GM23338 (cell line): Measurements from ENCODE around the gene TLE6. TPM values are rescaled to one million over a fixed set of nuclear protein-coding genes. Genes with fewer than 3 reads are reported as not detected.

ENCODE experiments used
- ATAC-seq: fragments of 200-7000 bp; cut with Tn5 transposase; 3 replicates; pipeline ENCODE4 v1.9.1; 2020
- DNase-seq: peaks from one replicate; pipeline ENCODE4 v3.0.0-alpha.2; 2015; ENCODE audit warnings: low spot score
- H2AFZ ChIP-seq: fragments of 200-600 bp; sonication (generic); 2 replicates; pipeline ENCODE4 v1.8.0; 2016; ENCODE audit warnings: antibody characterized with exemption, mild to moderate bottlenecking, moderate library complexity
- H3F3A ChIP-seq: fragments of 200-600 bp; sonication (generic); replicated peaks from 2 replicates; pipeline ENCODE4 v1.8.0; 2017; ENCODE audit warnings: antibody characterized with exemption, mixed run types, low read depth
- H3K27ac ChIP-seq: fragments of 200-600 bp; sonication (generic); 2 replicates; pipeline ENCODE4 v1.6.1; 2016; ENCODE audit warnings: low read depth
- H3K27me3 ChIP-seq: fragments of 200-600 bp; sonication (generic); 2 replicates; pipeline ENCODE4 v1.8.0; 2016; ENCODE audit warnings: mild to moderate bottlenecking, mixed run types, moderate library complexity; ENCODE audit not compliant: insufficient read depth
- H3K36me3 ChIP-seq: fragments of 200-600 bp; sonication (generic); 2 replicates; pipeline ENCODE4 v1.8.0; 2016; ENCODE audit warnings: mild to moderate bottlenecking; ENCODE audit not compliant: insufficient read depth
- H3K4me1 ChIP-seq: fragments of 200-600 bp; sonication (generic); 2 replicates; pipeline ENCODE4 v1.8.0; 2016; ENCODE audit warnings: mild to moderate bottlenecking, moderate library complexity; ENCODE audit not compliant: insufficient read depth
- H3K4me2 ChIP-seq: fragments of 200-600 bp; sonication (generic); 2 replicates; pipeline ENCODE4 v1.7.1; 2017; ENCODE audit warnings: mixed run types
- H3K4me3 ChIP-seq: fragments of 200-600 bp; sonication (generic); 2 replicates; pipeline ENCODE4 v1.6.1; 2016; ENCODE audit warnings: mixed run types
- H3K79me2 ChIP-seq: fragments of 200-600 bp; sonication (generic); replicated peaks from 2 replicates; pipeline ENCODE4 v1.8.0; 2017; ENCODE audit warnings: mild to moderate bottlenecking; ENCODE audit not compliant: insufficient read depth
- H3K9me2 ChIP-seq: fragments of 200-600 bp; sonication (generic); 2 replicates; pipeline ENCODE4 v1.8.0; 2017; ENCODE audit not compliant: insufficient read depth
- H4K20me1 ChIP-seq: fragments of 200-600 bp; sonication (generic); replicated peaks from 2 replicates; pipeline ENCODE4 v1.8.0; 2017; ENCODE audit warnings: mild to moderate bottlenecking; ENCODE audit not compliant: insufficient read depth
- H3K27ac Mint-ChIP-seq: 2 replicates; pipeline ENCODE4 v1.8.0; 2020; ENCODE audit warnings: inconsistent platforms, mild to moderate bottlenecking, moderate library complexity, mixed read lengths
- H3K27me3 Mint-ChIP-seq: 3 replicates; pipeline ENCODE4 v1.8.0; 2022; ENCODE audit warnings: low read depth, mild to moderate bottlenecking, moderate library complexity, mixed read lengths, inconsistent platforms; ENCODE audit not compliant: insufficient read depth, poor library complexity
- H3K36me3 Mint-ChIP-seq: 3 replicates; pipeline ENCODE4 v1.8.0; 2021; ENCODE audit warnings: low read depth, mild to moderate bottlenecking, inconsistent platforms, moderate library complexity, mixed read lengths
- H3K4me1 Mint-ChIP-seq: 3 replicates; pipeline ENCODE4 v1.8.0; 2020; ENCODE audit warnings: mild to moderate bottlenecking, inconsistent platforms, mixed read lengths
- H3K4me3 Mint-ChIP-seq: 3 replicates; pipeline ENCODE4 v1.8.0; 2021; ENCODE audit warnings: moderate library complexity, mild to moderate bottlenecking, inconsistent platforms, mixed read lengths
- H3K9me3 Mint-ChIP-seq: 3 replicates; pipeline ENCODE4 v1.8.0; 2020; ENCODE audit warnings: moderate library complexity, mild to moderate bottlenecking, inconsistent platforms, mixed read lengths
- JUNB ChIP-seq: IDR thresholded peaks from one replicate; pipeline ENCODE4 v1.6.1; 2016; ENCODE audit warnings: antibody characterized with exemption; ENCODE audit not compliant: unreplicated experiment
- NANOG ChIP-seq: IDR thresholded peaks from 2 replicates; pipeline ENCODE4 v1.6.1; 2016; ENCODE audit warnings: antibody characterized with exemption, borderline replicate concordance
- POLR2AphosphoS5 ChIP-seq: IDR thresholded peaks from 2 replicates; pipeline ENCODE4 v1.6.1; 2016; ENCODE audit warnings: antibody characterized with exemption, low read depth
- REST ChIP-seq: IDR thresholded peaks from one replicate; pipeline ENCODE4 v1.6.1; 2018; ENCODE audit warnings: antibody characterized with exemption; ENCODE audit not compliant: unreplicated experiment
- ZNF114 ChIP-seq: fragments of 250-450 bp; sonication (Bioruptor Pico); IDR thresholded peaks from 2 replicates; pipeline ENCODE4 v1.5.0; 2020; ENCODE audit warnings: mild to moderate bottlenecking, moderate library complexity
- ZNF331 ChIP-seq: fragments of 250-450 bp; sonication (Bioruptor Pico); IDR thresholded peaks from 2 replicates; pipeline ENCODE4 v1.5.0; 2020; ENCODE audit warnings: low read depth, mild to moderate bottlenecking, moderate library complexity
- polyA plus RNA-seq: library from polyadenylated mRNA; unstranded; fragments of >200 nt; fragmentation: Nextera tagmentation; extraction: Ambion mirVana; gene quantifications from 2 replicates; pipeline ENCODE4 v1.2.1, GENCODE V29; 2016
- total RNA-seq: library from RNA; depleted of rRNA; stranded (reverse); fragments of >200 nt; shearing (Covaris generic); gene quantifications from 2 replicates; pipeline ENCODE4 v1.2.3, GENCODE V29; 2014
- TF ChIP-seq, protein P1 (sequence below): IDR thresholded peaks from 2 replicates; pipeline ENCODE4 v1.6.1; 2016; ENCODE audit warnings: antibody characterized with exemption
- TF ChIP-seq, protein P2 (sequence below), 2 experiments: fragments of 200-600 bp in 1 of 2; sonication (generic) in 1 of 2; conservative IDR thresholded peaks; 2 replicates each; pipeline versions ENCODE4 v1.5.1 to v1.6.1; 2016 to 2017; ENCODE audit warnings: antibody characterized with exemption in 2 of 2, low read depth in 2 of 2, mild to moderate bottlenecking in 2 of 2, moderate library complexity in 1 of 2

Gene TLE6
- total and polyA plus RNA-seq, 2 experiments from 2014 or later = 2.4 TPM

GRCh38 chr19:3006075-3006767 is 28.9 kb downstream of the TLE6 start:
- TF ChIP-seq, protein P1, sequence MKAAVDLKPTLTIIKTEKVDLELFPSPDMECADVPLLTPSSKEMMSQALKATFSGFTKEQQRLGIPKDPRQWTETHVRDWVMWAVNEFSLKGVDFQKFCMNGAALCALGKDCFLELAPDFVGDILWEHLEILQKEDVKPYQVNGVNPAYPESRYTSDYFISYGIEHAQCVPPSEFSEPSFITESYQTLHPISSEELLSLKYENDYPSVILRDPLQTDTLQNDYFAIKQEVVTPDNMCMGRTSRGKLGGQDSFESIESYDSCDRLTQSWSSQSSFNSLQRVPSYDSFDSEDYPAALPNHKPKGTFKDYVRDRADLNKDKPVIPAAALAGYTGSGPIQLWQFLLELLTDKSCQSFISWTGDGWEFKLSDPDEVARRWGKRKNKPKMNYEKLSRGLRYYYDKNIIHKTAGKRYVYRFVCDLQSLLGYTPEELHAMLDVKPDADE = no peak
- TF ChIP-seq ZNF331 (no peak), ZNF114 (CRISPR knock-in tag) (no peak), NANOG (no peak), REST (no peak), POLR2AphosphoS5 (no peak)
- Mint-ChIP-seq H3K36me3 (peaks cover 2% of the 10 kb centered on the region; the same call in 2 of the 3 replicates), H3K4me1 (no peaks in the 10 kb centered on the region; the same call in 2 of the 3 replicates), H3K27ac (no peak overlapping the region), H3K4me3 (no peak overlapping the region), H3K27me3 (peaks cover 7% of the 10 kb centered on the region), H3K9me3 (no peaks in the 10 kb centered on the region)
- ATAC-seq (peak; percentile 94), DNase-seq (peak; percentile 97)
- H3K9me2 ChIP-seq = no peaks in the 10 kb centered on the region
- H3K27ac ChIP-seq = no peak overlapping the region
- no peaks in the 10 kb centered on the region for H3K36me3 ChIP-seq
- no peaks in the 10 kb centered on the region for H3F3A ChIP-seq
- no peaks in the 10 kb centered on the region; the same call in 1 of the 2 replicates for H3K4me1 ChIP-seq
- no peak overlapping the region for H3K4me2 ChIP-seq
- no peak overlapping the region for H3K4me3 ChIP-seq
- H2AFZ ChIP-seq = no peak overlapping the region; the same call in 1 of the 2 replicates
- H3K79me2 ChIP-seq = no peaks in the 10 kb centered on the region
- H3K27me3 ChIP-seq = no peaks in the 10 kb centered on the region
- H4K20me1 ChIP-seq = no peaks in the 10 kb centered on the region; the same call in 1 of the 2 replicates

DNA sequence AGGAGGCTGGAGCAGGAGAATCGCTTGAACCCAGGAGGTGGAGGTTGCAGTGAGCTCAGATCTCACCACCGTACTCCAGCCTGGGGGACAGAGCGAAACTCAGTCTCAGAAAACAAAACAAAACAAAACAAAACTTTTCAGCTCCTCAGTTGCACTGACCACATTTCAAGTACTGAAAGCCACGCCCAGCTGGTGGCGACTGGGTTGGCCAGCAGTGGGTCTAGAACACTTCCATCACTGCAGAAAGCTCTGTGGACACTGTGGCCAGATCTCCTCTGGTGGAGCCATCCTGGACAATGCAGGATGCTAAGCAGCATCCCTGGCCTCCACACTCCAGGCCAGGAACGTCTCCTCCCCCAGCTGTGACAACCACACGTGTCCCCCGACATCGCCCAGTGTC is 30.6 kb downstream of the TLE6 start:
- H3K9me3 Mint-ChIP-seq = no peaks in the 10 kb centered on the region
- Histone ChIP-seq H2AFZ (no peak overlapping the region), H3K9me2 (no peaks in the 10 kb centered on the region), H3K4me1 (no peaks in the 10 kb centered on the region; the same call in 1 of the 2 replicates), H3K27me3 (no peaks in the 10 kb centered on the region), H3K36me3 (no peaks in the 10 kb centered on the region), H3K79me2 (no peaks in the 10 kb centered on the region), H3K4me2 (no peak overlapping the region), H4K20me1 (no peaks in the 10 kb centered on the region), H3K27ac (no peak overlapping the region), H3K4me3 (no peak overlapping the region), H3F3A (no peaks in the 10 kb centered on the region)
- no peak overlapping the region for H3K27ac Mint-ChIP-seq
- no peak overlapping the region for H3K4me3 Mint-ChIP-seq
- H3K4me1 Mint-ChIP-seq = peaks cover under 1% of the 10 kb centered on the region; the same call in 2 of the 3 replicates
- ATAC-seq = no peak
- no peaks in the 10 kb centered on the region; the same call in 2 of the 3 replicates for H3K36me3 Mint-ChIP-seq
- no peak for DNase-seq
- peaks cover 9% of the 10 kb centered on the region for H3K27me3 Mint-ChIP-seq
- TF ChIP-seq NANOG (no peak), JUNB (no peak)
- TF ChIP-seq, protein P2, sequence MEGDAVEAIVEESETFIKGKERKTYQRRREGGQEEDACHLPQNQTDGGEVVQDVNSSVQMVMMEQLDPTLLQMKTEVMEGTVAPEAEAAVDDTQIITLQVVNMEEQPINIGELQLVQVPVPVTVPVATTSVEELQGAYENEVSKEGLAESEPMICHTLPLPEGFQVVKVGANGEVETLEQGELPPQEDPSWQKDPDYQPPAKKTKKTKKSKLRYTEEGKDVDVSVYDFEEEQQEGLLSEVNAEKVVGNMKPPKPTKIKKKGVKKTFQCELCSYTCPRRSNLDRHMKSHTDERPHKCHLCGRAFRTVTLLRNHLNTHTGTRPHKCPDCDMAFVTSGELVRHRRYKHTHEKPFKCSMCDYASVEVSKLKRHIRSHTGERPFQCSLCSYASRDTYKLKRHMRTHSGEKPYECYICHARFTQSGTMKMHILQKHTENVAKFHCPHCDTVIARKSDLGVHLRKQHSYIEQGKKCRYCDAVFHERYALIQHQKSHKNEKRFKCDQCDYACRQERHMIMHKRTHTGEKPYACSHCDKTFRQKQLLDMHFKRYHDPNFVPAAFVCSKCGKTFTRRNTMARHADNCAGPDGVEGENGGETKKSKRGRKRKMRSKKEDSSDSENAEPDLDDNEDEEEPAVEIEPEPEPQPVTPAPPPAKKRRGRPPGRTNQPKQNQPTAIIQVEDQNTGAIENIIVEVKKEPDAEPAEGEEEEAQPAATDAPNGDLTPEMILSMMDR (conservative IDR thresholded peaks at IDR 0.05; ENCODE audit: low read depth in 2 of 2) = no peak
